Glomerular endothelial cell (primary cell): ENCODE measurements around the gene APOL4. TPM values are rescaled to one million over a fixed set of nuclear protein-coding genes. Genes with fewer than 3 reads are reported as not detected.
"Not testable (repeated sequence)": the region's sequence is repeated elsewhere in the genome, so short reads cannot be mapped to it uniquely, and the experiment has no call there.

Experiments
- DNase-seq: peaks from one replicate; pipeline ENCODE4 v3.0.0-alpha.2; 2011; ENCODE audit warnings: low read depth, low spot score; ENCODE audit errors: extremely low read depth
- total RNA-seq: library from RNA; depleted of rRNA; stranded (reverse); fragments of >200 nt; gene quantifications from 2 replicates; pipeline ENCODE4 v1.2.3, GENCODE V29; 2015

The APOL4 gene
- 2.7 and 2.9 TPM in 2 replicates for total RNA-seq

- no peak for DNase-seq
These were observed at the start of gene APOL4 for GRCh38 chr22:36201630-36202319. TSS of gene APOL4 (minus strand) at chr22:36201809. CDS start at chr22:36201734, 75 bp downstream.

GRCh38 chr22:36250292-36250960 is 48.8 kb upstream of the APOL4 start:
- DNase-seq, result not testable (repeated sequence)

GRCh38 chr22:36249160-36249559 is 47.6 kb upstream of the APOL4 start:
- DNase-seq, result no peak

- no peak for DNase-seq
These were observed 46.3 kb upstream of the APOL4 start for GRCh38 chr22:36247955-36248354.

- DNase-seq, result no peak
These were observed 45.1 kb upstream of the APOL4 start for GRCh38 chr22:36246718-36247117.

- DNase-seq, result no peak
These were observed 44.3 kb upstream of the APOL4 start for GRCh38 chr22:36245805-36246356.

- no peak for DNase-seq
These were observed 43.1 kb upstream of the APOL4 start for GRCh38 chr22:36244522-36245391.

GRCh38 chr22:36243986-36244385 is 42.4 kb upstream of the APOL4 start:
- no peak for DNase-seq

GRCh38 chr22:36239401-36240171 is 38.0 kb upstream of the APOL4 start, which contains the start of gene APOL2:
TSS of gene APOL2 (minus strand) at chr22:36239527. CDS start at chr22:36233162, 6,365 bp downstream.
- peak; percentile 67 for DNase-seq

GRCh38 chr22:36239150-36239400 is 37.5 kb upstream of the APOL4 start:
- no peak for DNase-seq

- DNase-seq, result no peak
These were observed 37.0 kb upstream of the APOL4 start for GRCh38 chr22:36238373-36239149.

GRCh38 chr22:36237462-36238372 is 36.1 kb upstream of the APOL4 start:
- no peak for DNase-seq

- no peak for DNase-seq
These were observed 35.0 kb upstream of the APOL4 start for GRCh38 chr22:36236388-36237319.

GRCh38 chr22:36235585-36235984 is 34.0 kb upstream of the APOL4 start:
- no peak for DNase-seq

GRCh38 chr22:36234919-36235318 is 33.3 kb upstream of the APOL4 start:
- DNase-seq, result no peak

GRCh38 chr22:36234213-36234612 is 32.6 kb upstream of the APOL4 start:
- no peak for DNase-seq

- no peak for DNase-seq
These were observed 32.2 kb upstream of the APOL4 start for GRCh38 chr22:36233796-36234195.
